Measurements from ENCODE around the gene WBP1L.

The WBP1L gene

GRCh38 chr10:102714621-102715455 lies 28.9 kb upstream of the WBP1L start, which contains the start of gene SFXN2 (continued):
- TF ChIP-seq ZNF473 (tag by site-specific recombination; IDR thresholded peaks at IDR 0.05) = no peak
- peak; percentile 52; the same call in 1 of the 2 replicates for TF ChIP-seq SP7 (tag by site-specific recombination; IDR thresholded peaks at IDR 0.05)
- no peak for TF ChIP-seq ZNF555 (tag by site-specific recombination; conservative IDR thresholded peaks at IDR 0.05)
- no peak for TF ChIP-seq ZNF138 (tag by site-specific recombination; IDR thresholded peaks at IDR 0.05; ENCODE audit: borderline replicate concordance)
- TF ChIP-seq ZNF266 (tag by site-specific recombination; IDR thresholded peaks at IDR 0.05; ENCODE audit: low read depth) = no peak
- no peak for TF ChIP-seq TSHZ1 (tag by site-specific recombination; IDR thresholded peaks at IDR 0.05; ENCODE audit: borderline replicate concordance)
- TF ChIP-seq ZNF184 (tag by site-specific recombination; IDR thresholded peaks at IDR 0.05) = 0 out of 2 replicates have a peak, but pooled peaks have one; percentile 22
- TF ChIP-seq SALL2 (tag by site-specific recombination; IDR thresholded peaks at IDR 0.05; ENCODE audit: borderline replicate concordance) = no peak
- TF ChIP-seq ZNF391 (tag by site-specific recombination; IDR thresholded peaks at IDR 0.05; ENCODE audit: borderline replicate concordance, low read depth) = peak; percentile 58; the same call in 1 of the 2 replicates
- TF ChIP-seq ZBTB6 (tag by site-specific recombination; IDR thresholded peaks at IDR 0.05) = no peak
- no peak for TF ChIP-seq ZNF521 (tag by site-specific recombination; IDR thresholded peaks at IDR 0.05)
- TF ChIP-seq SCRT1 (tag by site-specific recombination; IDR thresholded peaks at IDR 0.05; ENCODE audit: borderline replicate concordance) = peak; percentile 64; the same call in 1 of the 2 replicates
- peak; percentile 82 for TF ChIP-seq BCL11A (tag by site-specific recombination; IDR thresholded peaks at IDR 0.05; ENCODE audit: low read depth)
- TF ChIP-seq KLF7 (tag by site-specific recombination; IDR thresholded peaks at IDR 0.05; ENCODE audit: borderline replicate concordance) = peak; percentile 50; the same call in 1 of the 2 replicates
- TF ChIP-seq ZSCAN18 (tag by site-specific recombination; IDR thresholded peaks at IDR 0.05) = no peak
- TF ChIP-seq ZNF24 (tag by site-specific recombination; IDR thresholded peaks at IDR 0.05) = peak; percentile 79; the same call in 1 of the 2 replicates
- TF ChIP-seq ZSCAN30 (tag by site-specific recombination; IDR thresholded peaks at IDR 0.05) = peak; percentile 93
- peak; percentile 95 for TF ChIP-seq ZBTB8A (tag by site-specific recombination; IDR thresholded peaks at IDR 0.05)
- no peak for TF ChIP-seq ZNF585B (tag by site-specific recombination; IDR thresholded peaks at IDR 0.05)
- peak; percentile 67 for TF ChIP-seq ZNF394 (tag by site-specific recombination; IDR thresholded peaks at IDR 0.05; ENCODE audit: borderline replicate concordance)
- TF ChIP-seq TCF7L2 (IDR thresholded peaks at IDR 0.05; ENCODE audit: borderline replicate concordance, low read depth, low read length) = no peak
- peak; percentile 93 for TF ChIP-seq HIC1 (tag by site-specific recombination; IDR thresholded peaks at IDR 0.05)
- TF ChIP-seq WT1 (tag by site-specific recombination; IDR thresholded peaks at IDR 0.05) = no peak; the same call in 1 of the 2 replicates
- TF ChIP-seq ZNF560 (tag by site-specific recombination; IDR thresholded peaks at IDR 0.05; ENCODE audit: borderline replicate concordance) = no peak
- no peak for TF ChIP-seq ZNF529 (tag by site-specific recombination; IDR thresholded peaks at IDR 0.05; ENCODE audit: insufficient replicate concordance)
- TF ChIP-seq ZNF837 (tag by site-specific recombination; IDR thresholded peaks at IDR 0.05) = peak; percentile 41; the same call in 1 of the 2 replicates
- no peak for TF ChIP-seq ZNF660 (tag by site-specific recombination; IDR thresholded peaks at IDR 0.05)
